Measurements from ENCODE around the gene LMX1A.

DNA sequence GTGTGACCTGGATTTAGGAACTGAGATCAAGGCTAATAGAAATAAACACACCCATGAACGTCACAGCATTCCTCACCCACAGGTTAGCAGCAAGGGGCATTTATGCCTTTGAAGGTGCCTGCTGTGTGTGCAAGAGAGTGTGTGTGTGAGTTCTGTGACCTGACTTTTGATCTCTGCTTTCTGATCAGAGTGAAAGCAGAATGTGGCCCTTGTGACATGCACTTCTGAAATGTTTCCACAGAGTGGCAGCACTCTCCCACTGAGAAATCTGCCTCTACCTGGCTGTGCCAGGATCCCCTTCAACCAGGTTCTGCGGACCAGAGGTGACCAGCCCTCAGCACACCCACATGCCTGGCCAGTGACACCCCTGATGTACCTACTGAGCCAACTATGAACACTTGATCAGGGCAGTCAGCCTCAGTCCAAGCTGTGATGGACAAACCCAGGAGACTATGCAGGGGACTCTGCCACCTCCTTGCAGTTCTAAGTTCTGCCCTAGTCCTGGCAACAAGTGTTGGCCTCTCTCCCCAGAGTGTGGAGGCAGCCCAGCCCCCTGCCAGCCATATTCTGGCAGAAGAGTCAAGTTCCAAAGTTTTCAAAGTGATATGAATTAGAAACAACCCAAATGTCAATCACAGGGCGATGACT lies 47.4 kb upstream of the LMX1A start:
- TF ChIP-seq TAF1 (IDR thresholded peaks at IDR 0.05; ENCODE audit: control insufficient read depth, extremely low read depth, insufficient read depth, low read length, severe bottlenecking) (no peak), HNRNPK (IDR thresholded peaks at IDR 0.05; ENCODE audit: low read depth, low read length, poor library complexity, severe bottlenecking) (no peak), MAZ (CRISPR knock-in tag; conservative IDR thresholded peaks at IDR 0.05 in 1 of 2, IDR thresholded peaks at IDR 0.05 in 1 of 2) (no peak), HNRNPLL (IDR thresholded peaks at IDR 0.05; ENCODE audit: low read depth, low read length, poor library complexity, severe bottlenecking) (no peak), ZNF764 (CRISPR knock-in tag; IDR thresholded peaks at IDR 0.05; ENCODE audit: low read depth) (no peak), POLR2A (conservative IDR thresholded peaks at IDR 0.05) (no peak), ZNF146 (CRISPR knock-in tag; IDR thresholded peaks at IDR 0.05; ENCODE audit: unreplicated experiment) (no peak), MTF1 (CRISPR knock-in tag; IDR thresholded peaks at IDR 0.05; ENCODE audit: borderline replicate concordance) (no peak), BHLHE40 (IDR thresholded peaks at IDR 0.05; ENCODE audit: low read length) (no peak), XRCC5 (IDR thresholded peaks at IDR 0.05; ENCODE audit: low read depth, low read length) (no peak), FOXM1 (IDR thresholded peaks at IDR 0.05; ENCODE audit: low read depth) (no peak), FOXM1 (CRISPR knock-in tag; IDR thresholded peaks at IDR 0.05; ENCODE audit: low read depth) (no peak)
- TF ChIP-seq, protein P1, sequence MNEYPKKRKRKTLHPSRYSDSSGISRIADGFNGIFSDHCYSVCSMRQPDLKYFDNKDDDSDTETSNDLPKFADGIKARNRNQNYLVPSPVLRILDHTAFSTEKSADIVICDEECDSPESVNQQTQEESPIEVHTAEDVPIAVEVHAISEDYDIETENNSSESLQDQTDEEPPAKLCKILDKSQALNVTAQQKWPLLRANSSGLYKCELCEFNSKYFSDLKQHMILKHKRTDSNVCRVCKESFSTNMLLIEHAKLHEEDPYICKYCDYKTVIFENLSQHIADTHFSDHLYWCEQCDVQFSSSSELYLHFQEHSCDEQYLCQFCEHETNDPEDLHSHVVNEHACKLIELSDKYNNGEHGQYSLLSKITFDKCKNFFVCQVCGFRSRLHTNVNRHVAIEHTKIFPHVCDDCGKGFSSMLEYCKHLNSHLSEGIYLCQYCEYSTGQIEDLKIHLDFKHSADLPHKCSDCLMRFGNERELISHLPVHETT (CRISPR knock-in tag; conservative IDR thresholded peaks at IDR 0.05 in 1 of 2, IDR thresholded peaks at IDR 0.05 in 1 of 2): no peak
- TF ChIP-seq, protein P2, sequence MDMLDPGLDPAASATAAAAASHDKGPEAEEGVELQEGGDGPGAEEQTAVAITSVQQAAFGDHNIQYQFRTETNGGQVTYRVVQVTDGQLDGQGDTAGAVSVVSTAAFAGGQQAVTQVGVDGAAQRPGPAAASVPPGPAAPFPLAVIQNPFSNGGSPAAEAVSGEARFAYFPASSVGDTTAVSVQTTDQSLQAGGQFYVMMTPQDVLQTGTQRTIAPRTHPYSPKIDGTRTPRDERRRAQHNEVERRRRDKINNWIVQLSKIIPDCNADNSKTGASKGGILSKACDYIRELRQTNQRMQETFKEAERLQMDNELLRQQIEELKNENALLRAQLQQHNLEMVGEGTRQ (CRISPR knock-in tag; IDR thresholded peaks at IDR 0.05): no peak
